GM10847 (cell line): ENCODE data around the gene KARS1.

ENCODE experiments used
- POLR2A ChIP-seq: IDR thresholded peaks from 2 replicates; pipeline ENCODE4 v1.6.1; 2011; ENCODE audit not compliant: insufficient read length; ENCODE audit errors: extremely low read depth

KARS1 gene

GRCh38 chr16:75635036-75635435, 12.4 kb downstream of the KARS1 start:
- TF ChIP-seq POLR2A = no peak

- TF ChIP-seq POLR2A = no peak
These were observed 14.6 kb downstream of the KARS1 start for GRCh38 chr16:75632857-75633256.

GRCh38 chr16:75630052-75630451, 17.4 kb downstream of the KARS1 start:
- TF ChIP-seq POLR2A = no peak

GRCh38 chr16:75629132-75629531, 18.3 kb downstream of the KARS1 start:
- TF ChIP-seq POLR2A = no peak

- no peak for TF ChIP-seq POLR2A
These were observed 19.1 kb downstream of the KARS1 start for GRCh38 chr16:75628351-75628750.

- TF ChIP-seq POLR2A = no peak
These were observed 19.6 kb downstream of the KARS1 start for GRCh38 chr16:75627851-75628250.

GRCh38 chr16:75626806-75627205, 20.7 kb downstream of the KARS1 start:
- TF ChIP-seq POLR2A = no peak

GRCh38 chr16:75624921-75625334, 22.5 kb downstream of the KARS1 start:
- TF ChIP-seq POLR2A = no peak

- peak; percentile 86 for TF ChIP-seq POLR2A
These were observed 24.5 kb downstream of the KARS1 start, which contains the start of gene ADAT1 for GRCh38 chr16:75622761-75623605. ADAT1 (minus strand) TSS chr16:75623281; CDS start chr16:75620799, 2,482 bp downstream.

- no peak for TF ChIP-seq POLR2A
These were observed 26.3 kb downstream of the KARS1 start for GRCh38 chr16:75621170-75621477.

GRCh38 chr16:75620326-75621169, 26.9 kb downstream of the KARS1 start:
- no peak for TF ChIP-seq POLR2A

GRCh38 chr16:75618780-75619179, 28.7 kb downstream of the KARS1 start:
- TF ChIP-seq POLR2A = no peak

GRCh38 chr16:75617121-75617520, 30.3 kb downstream of the KARS1 start:
- no peak for TF ChIP-seq POLR2A

- no peak for TF ChIP-seq POLR2A
These were observed 30.9 kb downstream of the KARS1 start for GRCh38 chr16:75616521-75617010.

GRCh38 chr16:75615619-75616018, 31.8 kb downstream of the KARS1 start:
- TF ChIP-seq POLR2A = no peak

GRCh38 chr16:75614066-75614897, 33.2 kb downstream of the KARS1 start:
- TF ChIP-seq POLR2A = no peak

- TF ChIP-seq POLR2A = no peak
These were observed 41.0 kb downstream of the KARS1 start for GRCh38 chr16:75606507-75606906.
